GM21390 (cell line): ENCODE data around the gene PAK1IP1.
"Not testable (repeated sequence)": the region's sequence is repeated elsewhere in the genome, so short reads cannot be mapped to it uniquely, and the experiment has no call there.

Source experiments
- ATAC-seq: cut with Tn5 transposase; IDR thresholded peaks from one replicate; pipeline ENCODE4 v1.9.1; 2021; ENCODE audit not compliant: unreplicated experiment

PAK1IP1 gene, protein sequence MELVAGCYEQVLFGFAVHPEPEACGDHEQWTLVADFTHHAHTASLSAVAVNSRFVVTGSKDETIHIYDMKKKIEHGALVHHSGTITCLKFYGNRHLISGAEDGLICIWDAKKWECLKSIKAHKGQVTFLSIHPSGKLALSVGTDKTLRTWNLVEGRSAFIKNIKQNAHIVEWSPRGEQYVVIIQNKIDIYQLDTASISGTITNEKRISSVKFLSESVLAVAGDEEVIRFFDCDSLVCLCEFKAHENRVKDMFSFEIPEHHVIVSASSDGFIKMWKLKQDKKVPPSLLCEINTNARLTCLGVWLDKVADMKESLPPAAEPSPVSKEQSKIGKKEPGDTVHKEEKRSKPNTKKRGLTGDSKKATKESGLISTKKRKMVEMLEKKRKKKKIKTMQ

DNA sequence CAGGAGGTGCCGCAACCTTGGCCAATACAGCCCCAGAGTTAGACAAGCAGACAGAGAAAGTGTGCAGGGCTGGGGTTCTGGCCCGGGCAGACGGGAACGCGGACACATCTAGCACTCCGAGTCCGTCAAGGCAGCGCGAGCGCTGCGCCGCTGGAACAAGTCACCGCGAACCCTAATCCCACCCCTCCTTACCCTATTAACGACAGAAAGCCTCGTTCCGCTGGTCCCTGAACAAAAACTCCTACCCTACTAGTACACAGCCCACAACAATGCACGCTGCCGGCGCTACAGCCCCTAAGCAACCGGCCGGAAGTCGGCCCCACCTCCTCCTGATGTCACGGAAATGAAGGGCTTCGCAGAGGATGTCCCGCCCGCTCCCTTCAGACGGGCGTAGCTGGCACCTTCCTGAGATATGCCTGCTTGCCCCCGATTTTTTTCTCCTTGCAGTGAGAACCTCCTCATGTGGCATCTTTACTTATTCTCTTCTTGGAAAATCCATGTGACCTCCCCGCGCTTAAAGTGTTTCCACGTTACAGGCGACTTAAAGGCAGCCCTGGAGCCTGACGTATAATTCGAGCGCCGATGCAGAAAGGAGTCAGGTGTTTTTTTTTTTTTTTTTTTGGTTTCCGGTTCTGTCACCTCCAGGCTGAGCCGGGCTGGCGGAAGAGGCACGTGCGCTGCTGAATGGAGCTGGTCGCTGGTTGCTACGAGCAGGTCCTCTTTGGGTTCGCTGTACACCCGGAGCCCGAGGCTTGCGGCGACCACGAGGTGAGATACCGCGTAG lies at the start of gene PAK1IP1, which contains the start of gene C6orf52:
TSS of gene PAK1IP1 (plus strand) at position 671 of the 784 bp plus-strand sequence. CDS start at position 685, 14 bp downstream.
TSS of gene C6orf52 (minus strand) at position 315 of the 784 bp plus-strand sequence. CDS start 7,066 bp downstream, outside the sequence.
- ATAC-seq, result peak; percentile 99

DNA sequence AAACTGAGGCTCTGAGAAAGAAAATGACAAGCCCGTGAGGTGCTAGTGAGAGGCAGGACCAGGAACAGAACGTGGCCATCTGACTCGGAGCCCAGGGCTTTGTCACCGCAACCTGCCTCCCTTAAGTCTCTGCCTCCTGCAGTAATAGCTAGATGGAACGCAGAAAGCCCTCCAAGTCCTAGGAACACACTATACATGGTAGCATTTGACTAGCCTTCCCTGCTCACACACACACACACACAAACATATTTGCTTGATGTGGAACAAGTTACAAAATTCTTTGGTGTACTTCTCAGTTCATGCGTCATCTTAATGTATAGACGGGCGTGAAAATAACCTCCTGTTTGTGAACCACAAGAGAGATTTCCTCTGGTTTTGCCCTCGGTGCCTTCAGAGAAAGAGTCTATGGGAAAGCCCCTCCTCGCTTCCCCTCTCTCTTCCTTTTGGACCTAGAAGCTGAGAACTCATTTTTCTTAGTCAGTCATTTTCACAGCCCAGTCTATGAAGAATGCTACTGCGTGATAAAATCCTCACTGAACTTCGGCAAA lies 39.2 kb upstream of the PAK1IP1 start:
- ATAC-seq, result no peak

DNA sequence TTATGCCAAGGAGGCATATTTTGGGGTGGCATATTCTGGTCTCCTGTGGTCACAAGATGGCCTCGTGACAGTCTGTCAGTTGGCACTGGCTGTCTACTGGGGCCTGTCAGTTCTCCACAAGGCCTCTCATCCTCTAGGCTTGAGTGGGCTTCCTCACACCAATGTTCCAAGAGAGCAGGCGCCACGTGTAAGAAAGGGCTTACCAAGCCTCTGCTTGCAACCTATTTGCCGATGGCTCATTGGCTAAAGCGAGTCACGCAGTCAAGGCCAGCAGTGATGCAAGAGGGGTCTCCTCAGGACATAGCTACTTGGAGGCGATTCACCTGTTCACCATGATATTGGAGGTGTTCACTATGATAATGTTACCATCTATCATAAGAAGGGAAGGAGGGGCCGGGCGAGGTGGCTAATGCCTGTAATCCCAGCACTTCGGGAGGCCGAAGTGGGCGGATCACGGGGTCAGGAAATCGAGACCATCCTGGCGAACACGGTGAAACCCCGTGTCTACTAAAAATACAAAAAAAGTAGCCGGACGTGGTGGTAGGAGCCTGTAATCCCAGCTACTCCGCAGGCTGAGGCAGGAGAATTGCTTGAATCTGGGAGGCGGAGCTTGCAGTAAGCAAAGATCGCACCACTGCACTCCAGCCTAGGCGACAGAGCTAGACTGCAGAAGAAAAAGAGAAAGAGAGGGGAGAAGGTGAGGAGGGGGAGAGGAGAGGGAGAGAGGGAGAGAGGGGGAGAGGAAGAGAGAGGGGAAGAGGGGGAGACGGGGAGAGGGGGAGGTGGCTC lies 35.7 kb upstream of the PAK1IP1 start:
- no peak for ATAC-seq

DNA sequence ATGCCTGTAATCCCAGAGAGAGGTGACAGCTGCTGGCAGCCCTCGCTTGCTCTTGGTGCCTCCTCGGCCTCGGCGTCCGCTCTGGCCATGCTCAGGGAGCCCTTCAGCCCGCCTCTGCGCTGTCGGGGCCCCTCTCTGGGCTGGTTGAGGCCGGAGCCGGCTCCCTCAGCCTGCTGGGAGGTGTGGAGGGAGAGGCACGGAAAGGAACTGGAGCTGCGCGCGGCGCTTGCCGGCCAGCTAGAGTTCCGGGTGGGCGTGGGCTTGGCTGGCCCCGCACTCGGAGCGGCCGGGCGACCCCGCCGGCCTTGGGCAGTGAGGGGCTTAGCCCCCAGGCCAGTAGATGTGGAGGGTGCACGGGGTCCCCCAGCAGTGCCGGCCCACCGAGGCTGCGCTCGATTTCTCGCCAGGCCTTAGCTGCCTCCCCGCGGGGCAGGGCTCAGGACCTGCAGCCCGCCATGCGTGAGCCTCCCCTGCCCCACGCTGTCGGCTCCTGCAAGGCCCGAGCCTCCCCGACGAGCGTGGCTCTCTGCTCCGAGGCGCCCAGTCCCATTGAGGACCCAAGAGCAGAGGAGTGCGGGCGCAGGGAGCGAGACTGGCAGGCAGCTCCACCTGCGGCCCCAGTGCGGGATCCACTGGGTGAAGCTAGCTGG lies 34.9 kb upstream of the PAK1IP1 start:
- no peak for ATAC-seq

DNA sequence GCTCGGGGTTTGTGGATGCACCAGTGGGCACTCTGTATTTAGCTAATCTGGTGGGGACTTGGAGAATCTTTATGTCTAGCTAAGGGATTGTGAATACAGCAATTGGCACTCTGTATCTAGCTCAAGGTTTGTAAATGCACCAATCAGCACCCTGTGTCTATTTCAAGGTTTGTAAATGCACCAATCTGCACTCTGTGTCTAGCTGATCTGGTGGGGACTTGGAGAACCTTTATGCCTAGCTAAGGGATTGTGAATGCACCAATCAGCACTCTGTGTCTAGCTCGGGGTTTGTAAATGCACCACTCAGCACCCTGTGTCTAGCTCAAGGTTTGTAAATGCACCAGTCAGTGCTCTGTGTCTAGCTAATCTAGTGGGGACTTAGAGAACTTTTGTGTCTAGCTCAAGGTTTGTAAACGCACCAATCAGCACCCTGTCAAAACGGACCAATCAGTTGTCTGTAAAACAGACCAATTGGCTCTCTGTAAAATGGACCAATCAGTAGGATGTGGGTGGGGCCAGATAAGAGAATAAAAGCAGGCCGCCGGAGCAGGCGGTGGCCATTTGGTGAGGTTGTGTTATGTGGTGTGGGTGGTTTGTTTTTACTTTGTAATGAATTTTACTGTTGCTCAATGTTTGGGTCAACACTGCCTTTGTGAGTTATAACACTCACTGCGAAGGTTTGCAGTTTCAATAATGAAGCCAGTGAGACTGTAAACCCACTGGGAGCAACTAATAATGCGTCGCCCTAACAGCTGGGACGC lies 34.2 kb upstream of the PAK1IP1 start:
- ATAC-seq, result not testable (repeated sequence)

DNA sequence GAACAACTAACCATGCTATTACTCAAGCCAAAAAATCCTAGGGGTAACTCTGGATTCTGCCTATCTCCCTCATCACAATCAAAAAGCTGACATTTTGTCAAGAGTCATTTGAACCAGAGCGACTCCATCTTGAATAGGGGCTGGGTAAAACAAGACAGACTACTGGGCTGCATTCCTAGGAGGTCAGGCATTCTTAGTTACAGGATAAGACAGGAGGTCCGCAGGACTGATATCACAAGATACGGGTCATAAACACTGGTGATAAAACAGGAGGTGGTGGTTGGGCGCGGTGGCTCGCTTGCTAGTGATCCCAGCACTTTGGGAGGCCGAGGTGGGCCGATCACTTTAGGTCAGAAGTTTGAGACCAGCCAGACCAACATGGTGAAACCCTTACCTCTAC lies 32.6 kb upstream of the PAK1IP1 start:
- no peak for ATAC-seq

DNA sequence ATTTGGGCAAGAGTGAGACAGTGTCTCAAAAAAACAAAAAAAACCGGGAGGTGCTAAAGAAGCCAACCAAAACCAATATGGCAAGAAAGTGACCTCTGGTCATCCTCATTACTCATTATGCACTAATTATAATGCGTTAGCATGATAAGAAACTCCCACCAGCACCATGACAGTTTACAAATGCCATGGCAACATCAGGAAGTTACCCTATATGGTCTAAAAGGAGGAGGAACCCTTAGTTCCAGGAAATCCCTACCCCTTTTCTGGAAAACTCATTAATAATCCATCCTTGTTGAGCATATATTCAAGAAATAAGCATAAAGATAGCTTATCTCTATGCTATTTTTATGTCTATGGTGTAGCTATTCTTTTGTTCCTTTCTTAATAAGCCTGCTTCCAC lies 32.0 kb upstream of the PAK1IP1 start:
- no peak for ATAC-seq

DNA sequence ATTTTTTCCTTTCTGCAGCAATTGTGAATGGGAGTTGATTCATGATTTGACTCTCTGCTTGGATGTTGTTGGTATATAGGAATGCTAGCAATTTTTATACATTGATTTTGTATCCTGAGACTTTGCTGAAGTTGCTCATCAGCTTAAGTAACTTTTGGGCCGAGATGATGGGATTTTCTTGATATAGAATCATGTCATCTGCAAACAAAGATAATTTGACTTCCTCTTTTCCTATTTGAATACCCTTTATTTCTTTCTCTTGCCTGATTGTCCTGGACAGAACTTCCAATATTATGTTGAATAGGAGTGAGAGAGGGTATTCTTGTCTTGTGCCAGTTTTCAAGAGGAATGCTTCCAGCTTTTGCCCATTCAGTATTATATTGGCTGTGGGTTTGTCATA lies 29.2 kb upstream of the PAK1IP1 start:
- ATAC-seq, result not testable (repeated sequence)

DNA sequence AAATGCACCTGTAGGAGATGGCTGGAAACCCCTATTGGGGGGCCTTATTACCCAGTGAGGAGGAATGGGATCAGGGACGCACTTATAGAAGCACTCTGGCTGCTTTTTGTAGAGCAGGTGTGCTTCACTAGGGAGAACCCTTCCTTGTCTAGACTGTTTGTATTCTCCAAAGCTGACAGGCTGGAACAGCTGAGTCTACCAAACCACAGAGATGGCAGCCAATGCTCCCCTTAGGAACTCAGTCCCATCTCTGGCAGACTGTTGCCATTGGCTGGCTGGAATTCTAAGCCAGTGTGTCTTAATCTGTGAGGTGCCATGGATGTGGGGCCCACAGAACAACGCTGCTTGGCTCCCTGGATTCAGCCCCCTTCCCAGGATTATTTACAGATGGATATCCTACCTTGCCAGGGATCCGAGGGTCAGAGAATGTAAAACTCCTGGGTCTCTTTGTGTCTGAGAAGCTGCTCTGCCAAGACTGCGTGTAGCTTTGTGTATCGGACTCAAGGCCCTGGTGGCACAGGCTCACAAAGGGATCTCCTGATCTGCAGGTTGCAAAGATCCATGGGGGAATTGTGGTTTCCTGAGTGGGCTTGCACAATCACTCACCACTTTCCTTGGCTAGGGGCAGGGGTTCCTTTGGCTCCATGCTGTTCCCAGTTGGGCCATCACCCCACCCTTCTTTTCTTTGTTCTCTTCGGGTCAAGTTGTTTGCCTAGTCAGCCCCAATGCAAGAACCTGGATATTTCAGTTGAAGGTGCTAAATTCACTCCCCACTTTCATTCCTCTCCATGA lies 26.4 kb upstream of the PAK1IP1 start:
- no peak for ATAC-seq

DNA sequence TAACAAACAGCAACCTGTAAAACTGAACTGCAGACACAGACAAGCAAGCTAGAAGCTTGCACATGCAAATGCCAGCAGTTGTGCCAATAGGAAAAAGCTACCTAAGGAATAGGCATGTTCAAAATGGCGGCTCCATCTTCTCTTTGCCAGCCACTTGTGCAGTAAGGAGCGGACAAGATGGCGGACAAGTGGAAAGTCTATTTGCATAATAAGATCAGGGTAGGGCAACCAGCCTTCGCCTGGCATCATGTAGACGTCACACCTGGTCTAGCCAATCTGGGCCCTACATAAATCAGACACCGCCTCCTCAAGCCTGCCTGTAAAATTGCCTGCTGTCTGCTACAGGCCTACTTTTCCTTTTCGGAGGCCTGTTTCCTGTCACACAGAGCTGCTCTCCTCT lies 18.4 kb upstream of the PAK1IP1 start:
- ATAC-seq, result no peak

DNA sequence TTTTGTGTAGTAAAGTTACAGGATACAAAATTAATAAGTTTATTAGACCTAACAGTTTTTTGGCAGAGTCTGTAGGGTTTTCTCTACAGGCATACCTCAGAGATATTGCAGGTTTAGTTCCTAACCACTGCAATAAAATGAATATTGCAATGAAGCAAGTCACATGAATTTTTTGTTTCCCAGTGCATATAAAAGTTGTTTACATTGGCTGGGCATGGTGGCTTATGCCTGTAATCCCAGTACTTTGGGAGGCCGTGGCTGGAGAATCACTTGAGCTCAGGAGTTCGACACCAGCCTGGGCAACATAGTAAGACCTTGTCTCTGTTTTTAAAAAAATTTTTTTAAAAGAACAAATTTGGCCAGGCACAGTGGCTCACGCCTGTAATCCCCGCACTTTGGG lies 16.3 kb upstream of the PAK1IP1 start:
- no peak for ATAC-seq

DNA sequence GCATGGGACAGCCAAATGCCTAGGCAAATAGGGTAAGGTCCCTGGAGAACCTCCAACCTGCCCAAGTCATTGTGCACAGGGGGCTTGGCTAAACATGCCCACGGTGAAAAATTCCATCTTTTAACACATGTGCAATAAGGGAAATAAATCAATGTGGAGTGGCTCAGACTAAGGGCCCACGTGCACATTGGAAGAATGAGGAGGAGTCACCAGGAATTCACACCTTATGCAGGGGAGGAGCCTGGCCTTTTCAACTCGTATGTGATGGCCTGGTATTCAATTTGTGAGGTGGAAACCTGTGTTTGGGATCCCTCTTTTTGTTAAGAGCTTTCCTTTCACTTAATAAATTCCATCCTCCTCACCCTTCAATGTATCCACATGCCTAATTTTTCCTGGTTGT lies 13.0 kb upstream of the PAK1IP1 start:
- no peak for ATAC-seq

DNA sequence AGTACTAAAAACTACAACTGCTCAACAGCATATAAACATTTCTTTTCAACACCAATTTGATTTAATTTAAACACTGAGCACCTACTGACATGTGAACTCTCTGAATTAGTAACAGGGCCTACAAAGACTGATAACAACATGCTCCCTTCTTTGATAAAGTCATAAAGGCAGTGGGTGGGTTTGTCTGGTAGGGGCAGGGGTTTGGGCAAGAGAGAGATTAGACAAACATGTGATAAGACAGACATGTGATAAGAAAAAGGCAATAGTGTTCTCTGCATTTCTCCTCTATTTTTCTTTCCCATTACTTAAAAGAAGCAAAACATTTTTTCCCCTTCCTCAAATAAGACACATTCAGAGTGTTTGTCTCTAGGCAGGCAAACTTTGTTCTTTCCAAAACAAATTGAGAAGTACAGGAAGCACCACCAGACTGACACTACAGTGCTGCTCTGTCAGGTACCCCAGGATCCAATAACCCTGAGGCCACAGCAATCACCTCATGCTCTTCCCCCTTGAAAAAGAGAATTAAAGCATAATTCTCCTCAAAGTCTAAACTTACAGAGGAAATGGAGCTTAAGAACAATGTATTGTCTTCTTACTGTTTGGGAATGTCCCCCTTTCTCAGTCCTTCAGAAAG lies 12.3 kb upstream of the PAK1IP1 start:
- ATAC-seq, result no peak

DNA sequence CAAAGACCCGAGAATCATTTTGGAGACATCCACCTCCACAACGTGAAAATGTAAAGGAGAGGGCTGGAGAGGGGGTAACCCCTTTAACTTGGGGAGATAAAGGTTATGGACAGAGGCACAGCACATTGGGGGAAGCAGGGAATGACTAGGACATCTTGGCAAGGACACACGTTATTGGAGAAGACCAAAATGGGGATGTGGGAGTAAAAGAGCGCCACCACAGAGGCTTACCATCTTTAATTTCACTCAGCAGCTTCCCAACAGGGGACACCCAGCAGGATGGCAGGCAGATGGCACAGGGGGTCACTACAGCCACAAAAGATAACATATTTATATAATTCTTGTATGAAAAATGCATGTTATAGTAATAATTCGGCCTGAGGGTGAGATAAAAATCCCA lies 10.2 kb upstream of the PAK1IP1 start:
- ATAC-seq, result no peak

DNA sequence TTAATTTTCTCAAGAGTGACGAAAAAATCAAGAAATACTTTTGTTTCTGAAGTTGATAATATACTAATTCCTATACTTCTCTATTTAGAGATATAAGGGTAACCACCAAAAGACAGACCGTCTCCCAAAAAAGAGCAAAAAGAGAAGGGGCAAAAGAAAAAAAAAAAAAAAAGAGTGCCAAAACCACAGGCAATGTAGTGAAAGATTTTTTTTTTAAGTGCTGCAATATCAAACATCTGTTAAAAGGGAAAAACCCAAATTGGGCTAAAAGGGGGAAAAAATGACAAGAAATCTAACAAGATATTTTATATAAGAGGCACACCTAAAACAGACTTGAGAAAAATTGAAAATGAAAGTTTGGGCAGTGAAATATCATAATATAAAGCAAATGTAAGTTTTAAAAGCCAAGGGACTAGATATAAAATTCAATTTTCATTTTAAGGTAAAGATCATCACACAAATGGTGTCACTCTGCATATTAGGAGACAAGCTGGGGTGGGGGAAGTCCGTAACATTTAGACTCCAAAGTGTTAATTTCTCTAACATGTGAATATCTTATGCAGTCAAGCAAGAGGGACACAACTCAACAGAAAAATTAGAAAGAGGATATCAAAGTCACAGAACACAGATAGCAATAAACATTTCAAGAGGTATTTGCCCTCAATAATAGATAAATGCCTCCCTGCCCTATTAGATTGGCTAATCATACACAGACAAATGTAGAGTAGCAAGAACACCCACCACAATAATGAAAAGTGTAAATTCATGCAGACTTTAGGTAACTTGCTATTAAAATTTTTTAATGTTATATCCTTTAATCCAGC lies 9.5 kb upstream of the PAK1IP1 start:
- no peak for ATAC-seq

DNA sequence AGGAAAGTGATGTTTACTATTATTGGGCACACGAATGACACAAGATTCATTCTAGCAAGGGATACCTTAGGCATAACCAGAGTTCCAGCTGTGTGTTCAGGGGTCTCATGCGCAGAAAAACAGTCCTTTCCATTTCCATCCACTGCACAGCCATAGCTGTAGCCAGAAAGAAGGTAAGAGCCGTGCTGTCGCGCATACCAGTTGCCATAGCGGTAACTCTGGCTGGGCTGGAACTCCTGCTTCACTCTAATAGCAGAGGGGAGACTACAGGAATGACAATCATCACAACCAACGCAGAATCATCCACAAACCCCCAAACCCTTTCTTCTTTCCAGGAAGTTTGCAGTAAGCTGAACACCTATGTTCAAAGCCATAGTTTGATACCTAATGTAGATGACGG lies 7.9 kb upstream of the PAK1IP1 start:
- ATAC-seq, result no peak

DNA sequence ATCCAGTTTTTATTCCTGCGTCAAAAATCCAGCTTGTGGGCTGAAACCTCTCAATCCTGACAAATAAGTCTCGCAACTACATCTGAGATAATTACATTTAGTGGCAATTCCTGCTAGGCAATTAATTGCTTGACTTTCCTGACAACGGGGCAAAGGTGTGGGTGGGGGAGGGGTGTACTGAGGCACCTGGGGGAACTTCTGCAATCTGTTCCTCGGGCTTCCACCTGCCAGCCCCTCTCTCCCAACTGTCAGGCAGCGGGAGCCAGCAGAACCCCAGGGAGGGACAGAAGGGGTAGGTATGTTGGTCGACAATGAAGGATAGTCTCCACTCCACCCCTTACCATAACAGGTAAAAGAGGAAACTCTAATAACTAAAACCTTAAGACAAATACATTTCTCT lies 7.2 kb upstream of the PAK1IP1 start:
- no peak for ATAC-seq
